ENCODE results near the gene PGP. TPM values are rescaled to one million over a fixed set of nuclear protein-coding genes. Genes with fewer than 3 reads are reported as not detected.

PGP gene
- total RNA-seq, 1 experiment from 2014 or later, result 48.7 TPM

DNA sequence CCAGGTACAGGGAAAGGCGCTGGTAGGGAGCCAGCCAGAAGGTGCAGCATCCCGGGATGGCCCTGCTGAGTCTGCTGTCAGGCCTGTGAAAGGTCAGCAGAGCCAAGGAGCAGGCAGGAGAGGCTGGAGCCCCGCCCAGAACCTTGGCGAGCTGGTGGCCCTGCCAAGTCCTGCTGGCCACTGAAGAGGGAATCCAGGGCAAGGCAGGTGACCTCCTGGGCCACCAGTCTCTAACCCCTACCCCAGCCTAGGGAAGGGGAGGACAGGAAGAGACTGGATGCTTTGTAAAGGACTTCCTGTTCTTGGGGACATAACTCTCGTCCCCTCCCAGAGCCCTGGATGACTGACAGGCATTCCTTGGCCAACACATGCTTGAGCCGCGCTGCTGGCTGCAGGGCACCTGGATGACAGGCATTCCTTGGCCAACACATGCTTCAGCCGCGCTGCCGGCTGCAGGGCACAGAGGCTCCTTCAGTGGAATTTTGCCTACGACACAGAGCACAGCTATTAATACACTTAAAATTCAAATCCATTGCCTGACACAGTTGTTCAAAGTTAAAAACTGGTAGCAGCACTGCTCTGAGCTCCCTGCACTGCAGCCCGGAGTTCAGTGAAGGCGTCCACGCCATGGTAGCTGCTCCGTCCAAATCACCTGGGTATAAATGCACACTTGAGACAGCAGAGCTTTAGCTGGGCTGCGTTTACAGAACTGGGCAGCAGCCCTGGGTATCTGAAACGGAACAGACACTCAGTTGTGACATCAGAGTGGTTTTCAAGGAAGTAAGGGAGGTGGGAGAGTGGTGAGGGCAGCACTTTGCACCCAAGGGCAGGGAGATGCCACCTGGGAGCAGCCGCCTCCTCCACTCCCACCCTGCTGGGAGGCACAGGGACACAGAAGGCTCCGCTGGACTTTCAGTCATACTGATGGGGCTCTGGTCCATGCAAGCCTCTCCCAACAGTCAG is 2.0 kb downstream of the PGP start:
- TSS peak; percentile 94 for BruUV-seq (replicated peaks)
- TF ChIP-seq SIN3A (IDR thresholded peaks at IDR 0.05; ENCODE audit: borderline replicate concordance, insufficient read depth, low read depth, low read length) (0 out of 2 replicates have a peak, but pooled peaks have one; percentile 17), POLR2AphosphoS5 (IDR thresholded peaks at IDR 0.05; ENCODE audit: low read depth, low read length) (no peak)
- TF ChIP-seq, protein P1, sequence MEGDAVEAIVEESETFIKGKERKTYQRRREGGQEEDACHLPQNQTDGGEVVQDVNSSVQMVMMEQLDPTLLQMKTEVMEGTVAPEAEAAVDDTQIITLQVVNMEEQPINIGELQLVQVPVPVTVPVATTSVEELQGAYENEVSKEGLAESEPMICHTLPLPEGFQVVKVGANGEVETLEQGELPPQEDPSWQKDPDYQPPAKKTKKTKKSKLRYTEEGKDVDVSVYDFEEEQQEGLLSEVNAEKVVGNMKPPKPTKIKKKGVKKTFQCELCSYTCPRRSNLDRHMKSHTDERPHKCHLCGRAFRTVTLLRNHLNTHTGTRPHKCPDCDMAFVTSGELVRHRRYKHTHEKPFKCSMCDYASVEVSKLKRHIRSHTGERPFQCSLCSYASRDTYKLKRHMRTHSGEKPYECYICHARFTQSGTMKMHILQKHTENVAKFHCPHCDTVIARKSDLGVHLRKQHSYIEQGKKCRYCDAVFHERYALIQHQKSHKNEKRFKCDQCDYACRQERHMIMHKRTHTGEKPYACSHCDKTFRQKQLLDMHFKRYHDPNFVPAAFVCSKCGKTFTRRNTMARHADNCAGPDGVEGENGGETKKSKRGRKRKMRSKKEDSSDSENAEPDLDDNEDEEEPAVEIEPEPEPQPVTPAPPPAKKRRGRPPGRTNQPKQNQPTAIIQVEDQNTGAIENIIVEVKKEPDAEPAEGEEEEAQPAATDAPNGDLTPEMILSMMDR (IDR thresholded peaks at IDR 0.05), result no peak
- TF ChIP-seq, protein P2, sequence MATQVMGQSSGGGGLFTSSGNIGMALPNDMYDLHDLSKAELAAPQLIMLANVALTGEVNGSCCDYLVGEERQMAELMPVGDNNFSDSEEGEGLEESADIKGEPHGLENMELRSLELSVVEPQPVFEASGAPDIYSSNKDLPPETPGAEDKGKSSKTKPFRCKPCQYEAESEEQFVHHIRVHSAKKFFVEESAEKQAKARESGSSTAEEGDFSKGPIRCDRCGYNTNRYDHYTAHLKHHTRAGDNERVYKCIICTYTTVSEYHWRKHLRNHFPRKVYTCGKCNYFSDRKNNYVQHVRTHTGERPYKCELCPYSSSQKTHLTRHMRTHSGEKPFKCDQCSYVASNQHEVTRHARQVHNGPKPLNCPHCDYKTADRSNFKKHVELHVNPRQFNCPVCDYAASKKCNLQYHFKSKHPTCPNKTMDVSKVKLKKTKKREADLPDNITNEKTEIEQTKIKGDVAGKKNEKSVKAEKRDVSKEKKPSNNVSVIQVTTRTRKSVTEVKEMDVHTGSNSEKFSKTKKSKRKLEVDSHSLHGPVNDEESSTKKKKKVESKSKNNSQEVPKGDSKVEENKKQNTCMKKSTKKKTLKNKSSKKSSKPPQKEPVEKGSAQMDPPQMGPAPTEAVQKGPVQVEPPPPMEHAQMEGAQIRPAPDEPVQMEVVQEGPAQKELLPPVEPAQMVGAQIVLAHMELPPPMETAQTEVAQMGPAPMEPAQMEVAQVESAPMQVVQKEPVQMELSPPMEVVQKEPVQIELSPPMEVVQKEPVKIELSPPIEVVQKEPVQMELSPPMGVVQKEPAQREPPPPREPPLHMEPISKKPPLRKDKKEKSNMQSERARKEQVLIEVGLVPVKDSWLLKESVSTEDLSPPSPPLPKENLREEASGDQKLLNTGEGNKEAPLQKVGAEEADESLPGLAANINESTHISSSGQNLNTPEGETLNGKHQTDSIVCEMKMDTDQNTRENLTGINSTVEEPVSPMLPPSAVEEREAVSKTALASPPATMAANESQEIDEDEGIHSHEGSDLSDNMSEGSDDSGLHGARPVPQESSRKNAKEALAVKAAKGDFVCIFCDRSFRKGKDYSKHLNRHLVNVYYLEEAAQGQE (IDR thresholded peaks at IDR 0.05; ENCODE audit: insufficient read depth in 1 of 2, low read depth in 2 of 2, low read length in 1 of 2), result no peak

DNA sequence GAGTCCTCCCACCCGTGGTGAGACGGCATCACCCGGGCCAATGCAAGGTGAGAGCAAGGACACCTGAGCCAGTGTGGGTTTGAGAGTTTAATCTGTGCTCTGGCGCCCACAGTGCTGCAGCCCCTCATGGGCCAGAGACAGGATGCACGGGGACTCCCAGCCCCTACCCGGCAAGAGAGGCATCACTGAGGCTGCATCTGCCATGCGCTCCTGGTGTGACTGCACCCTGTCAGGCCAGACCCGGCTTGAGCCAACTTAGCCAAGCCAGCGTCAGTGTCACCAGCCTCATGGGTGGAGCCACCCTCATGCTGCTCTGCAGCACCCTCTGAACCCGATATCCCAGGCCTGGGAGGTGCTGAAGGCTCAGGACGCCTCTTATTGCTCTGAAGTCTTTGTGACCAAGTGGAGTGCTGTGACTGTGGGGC is 2.7 kb downstream of the PGP start:
- Histone ChIP-seq H3K4me1 (ENCODE audit: control insufficient read depth, insufficient read depth, low read length) (peaks cover 30% of the 10 kb centered on the region), H3K4me3 (ENCODE audit: low read depth in 2 of 2, low read length in 2 of 2) (peak overlapping the region in 1 of 2 experiments; percentile 83; a peak in 1 of 4 replicates), H3K9me3 (ENCODE audit: control insufficient read depth, insufficient read depth, low read depth, low read length) (no peaks in the 10 kb centered on the region), H3K36me3 (ENCODE audit: control insufficient read depth, insufficient read depth, low read length) (peaks cover 3% of the 10 kb centered on the region; the same call in 1 of the 2 replicates), H3K27ac (ENCODE audit: low read length) (peak overlapping the region; percentile 86), H3K27me3 (ENCODE audit: control insufficient read depth, insufficient read depth, low read length) (no peaks in the 10 kb centered on the region)
- POLR2A ChIA-PET, result interaction anchor here (0.6 to 0.7 kb wide), 2 partner anchors 60 to 373 kb away, joined by 3 to 25 read pairs; no protein-coding TSS in a partner anchor
- in situ Hi-C loops (cut with HindIII; ENCODE audit: low pct_unique_long_range_greater_than_20kb, low sequenced_read_pairs), result no loop called here
- CTCF ChIA-PET, result no interaction called here
- ATAC-seq, result peak; percentile 5; the same call in 1 of the 2 replicates
- BruUV-seq (replicated peaks), result no TSS peak
- no peak for DNase-seq (ENCODE audit: low read depth, low spot score)
- intact Hi-C loops (cut with micrococcal nuclease; ENCODE audit: unreplicated experiment), result no loop called here
- TF ChIP-seq, protein P2 (IDR thresholded peaks at IDR 0.05; ENCODE audit: insufficient read depth in 1 of 2, low read depth in 2 of 2, low read length in 1 of 2), result no peak
- no peak for TF ChIP-seq POLR2AphosphoS5 (IDR thresholded peaks at IDR 0.05; ENCODE audit: low read depth, low read length)
- no peak for TF ChIP-seq SIN3A (IDR thresholded peaks at IDR 0.05; ENCODE audit: borderline replicate concordance, insufficient read depth, low read depth, low read length)
- no peak for TF ChIP-seq TCF7L2 (IDR thresholded peaks at IDR 0.05; ENCODE audit: low read depth, low read length)
- TF ChIP-seq, protein P1 (IDR thresholded peaks at IDR 0.05), result no peak

More for the DNA sequence above, 2.0 kb downstream of the PGP start:
- DNase-seq (ENCODE audit: low read depth, low spot score) (no peak), ATAC-seq (peak; percentile 17)
- Histone ChIP-seq H3K9me3 (ENCODE audit: control insufficient read depth, insufficient read depth, low read depth, low read length) (no peaks in the 10 kb centered on the region), H3K36me3 (ENCODE audit: control insufficient read depth, insufficient read depth, low read length) (peaks cover 3% of the 10 kb centered on the region; the same call in 1 of the 2 replicates), H3K27ac (ENCODE audit: low read length) (peak overlapping the region; percentile 86), H3K27me3 (ENCODE audit: control insufficient read depth, insufficient read depth, low read length) (no peaks in the 10 kb centered on the region), H3K4me1 (ENCODE audit: control insufficient read depth, insufficient read depth, low read length) (peaks cover 30% of the 10 kb centered on the region), H3K4me3 (ENCODE audit: low read depth in 2 of 2, low read length in 2 of 2) (peak overlapping the region; percentile 65 to 83)
- intact Hi-C loops (cut with micrococcal nuclease; ENCODE audit: unreplicated experiment) (no loop called here), in situ Hi-C loops (cut with HindIII; ENCODE audit: low pct_unique_long_range_greater_than_20kb, low sequenced_read_pairs) (no loop called here)
- CTCF ChIA-PET, result no interaction called here
- POLR2A ChIA-PET, result no interaction called here
